Peyer's patch (tissue), 4 donors: ENCODE measurements around the gene UVRAG.

ENCODE experiments used
- POLR2A ChIP-seq, 2 donors: fragments of 450-650 bp; IDR thresholded peaks; one replicate each; pipeline ENCODE4 v1.5.1; 2017; ENCODE audit warnings: antibody characterized with exemption in 2 of 2, mild to moderate bottlenecking in 2 of 2, moderate library complexity in 2 of 2
- TF ChIP-seq, protein P1 (sequence below), 6 experiments: fragments of 450-650 bp in 4 of 6; fragments of 200-600 bp in 2 of 6; sonication (generic) in 1 of 6; IDR thresholded peaks; one replicate each; pipeline ENCODE4 v1.5.1; 2017 to 2019; ENCODE audit warnings: antibody characterized with exemption in 6 of 6, mild to moderate bottlenecking in 3 of 6, moderate library complexity in 1 of 6

DNA sequence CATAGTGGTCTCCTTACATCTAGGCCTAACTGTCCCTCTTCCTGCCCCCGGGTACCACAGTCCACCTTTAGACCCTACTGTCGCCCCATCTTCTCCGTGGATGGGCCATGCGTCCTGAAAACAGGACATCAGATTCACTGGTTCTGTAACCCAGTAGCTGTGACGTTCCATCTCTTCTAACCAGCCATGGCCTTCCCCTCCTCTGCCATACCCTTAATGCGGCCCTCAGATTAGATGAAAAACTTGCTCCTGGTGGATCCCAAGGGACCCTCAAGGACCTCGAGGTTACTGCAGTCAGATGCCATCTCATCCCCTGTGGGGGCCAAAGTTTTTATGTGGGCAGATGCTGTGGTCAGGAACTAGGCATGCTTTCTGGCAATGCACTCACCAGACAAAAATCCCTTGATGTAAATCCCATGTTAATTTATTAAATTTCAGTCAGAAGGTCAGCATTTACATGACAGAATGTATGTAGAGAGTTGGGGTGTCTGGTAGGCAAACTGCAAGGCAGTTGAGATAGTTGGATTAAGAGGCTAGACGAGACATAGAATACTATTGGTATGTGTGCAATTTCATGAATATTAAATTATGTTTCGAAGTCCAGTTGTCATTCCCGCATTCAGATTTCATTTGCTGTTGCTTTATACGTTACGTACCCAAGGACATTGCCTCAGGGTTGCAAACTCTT, 327.0 kb downstream of the UVRAG start:
- TF ChIP-seq, protein P1, sequence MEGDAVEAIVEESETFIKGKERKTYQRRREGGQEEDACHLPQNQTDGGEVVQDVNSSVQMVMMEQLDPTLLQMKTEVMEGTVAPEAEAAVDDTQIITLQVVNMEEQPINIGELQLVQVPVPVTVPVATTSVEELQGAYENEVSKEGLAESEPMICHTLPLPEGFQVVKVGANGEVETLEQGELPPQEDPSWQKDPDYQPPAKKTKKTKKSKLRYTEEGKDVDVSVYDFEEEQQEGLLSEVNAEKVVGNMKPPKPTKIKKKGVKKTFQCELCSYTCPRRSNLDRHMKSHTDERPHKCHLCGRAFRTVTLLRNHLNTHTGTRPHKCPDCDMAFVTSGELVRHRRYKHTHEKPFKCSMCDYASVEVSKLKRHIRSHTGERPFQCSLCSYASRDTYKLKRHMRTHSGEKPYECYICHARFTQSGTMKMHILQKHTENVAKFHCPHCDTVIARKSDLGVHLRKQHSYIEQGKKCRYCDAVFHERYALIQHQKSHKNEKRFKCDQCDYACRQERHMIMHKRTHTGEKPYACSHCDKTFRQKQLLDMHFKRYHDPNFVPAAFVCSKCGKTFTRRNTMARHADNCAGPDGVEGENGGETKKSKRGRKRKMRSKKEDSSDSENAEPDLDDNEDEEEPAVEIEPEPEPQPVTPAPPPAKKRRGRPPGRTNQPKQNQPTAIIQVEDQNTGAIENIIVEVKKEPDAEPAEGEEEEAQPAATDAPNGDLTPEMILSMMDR (IDR thresholded peaks at IDR 0.05), result no peak
- no peak for TF ChIP-seq POLR2A (IDR thresholded peaks at IDR 0.05)
